HCT116 (cell line): ENCODE results near the gene COASY.

Experiments used
- POLR2A ChIP-seq: IDR thresholded peaks from 2 replicates; pipeline ENCODE4 v1.7.0; 2011; ENCODE audit warnings: borderline replicate concordance; ENCODE audit not compliant: insufficient read depth, insufficient read length; ENCODE audit errors: extremely low read depth
- ZNF274 ChIP-seq: fragments of 200-500 bp; sonication (Bioruptor generic); IDR thresholded peaks from 2 replicates; pipeline ENCODE4 v1.6.1; 2014; ENCODE audit warnings: mild to moderate bottlenecking, low read depth, low read length, inconsistent platforms
- TF ChIP-seq, protein P1 (sequence below), 3 experiments: fragments of 200-600 bp in 1 of 3; sonication (generic) in 1 of 3; IDR thresholded peaks in 2 of 3; conservative IDR thresholded peaks in 1 of 3; 2 replicates each; pipeline ENCODE4 v1.5.1; 2012 to 2017; ENCODE audit warnings: low read depth in 2 of 3, low read length in 2 of 3, antibody characterized with exemption in 1 of 3, borderline replicate concordance in 1 of 3, control low read depth in 1 of 3, mild to moderate bottlenecking in 1 of 3, mixed read lengths in 1 of 3, mixed run types in 1 of 3, moderate library complexity in 1 of 3; ENCODE audit not compliant: insufficient read depth in 1 of 3

DNA sequence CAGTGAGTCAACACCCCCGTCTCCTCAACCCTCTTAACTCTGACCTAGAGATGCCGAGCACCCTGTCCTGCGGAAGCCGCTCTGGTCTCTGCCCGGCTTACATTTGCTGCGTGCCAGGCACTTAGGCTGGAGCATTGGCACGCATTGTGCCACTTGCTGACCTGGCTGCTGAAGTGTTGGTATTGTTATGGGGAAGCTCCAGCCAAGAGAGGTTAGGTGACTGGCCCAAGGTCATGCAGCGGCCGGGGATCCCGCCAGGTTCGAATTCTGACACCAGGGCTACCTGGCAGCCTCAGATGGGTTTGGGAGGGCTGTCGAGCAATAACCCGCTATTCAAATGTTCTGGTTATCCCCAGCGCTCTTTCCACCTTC is 14.3 kb upstream of the COASY start:
- no peak for TF ChIP-seq ZNF274
- TF ChIP-seq POLR2A, result no peak
- TF ChIP-seq, protein P1, sequence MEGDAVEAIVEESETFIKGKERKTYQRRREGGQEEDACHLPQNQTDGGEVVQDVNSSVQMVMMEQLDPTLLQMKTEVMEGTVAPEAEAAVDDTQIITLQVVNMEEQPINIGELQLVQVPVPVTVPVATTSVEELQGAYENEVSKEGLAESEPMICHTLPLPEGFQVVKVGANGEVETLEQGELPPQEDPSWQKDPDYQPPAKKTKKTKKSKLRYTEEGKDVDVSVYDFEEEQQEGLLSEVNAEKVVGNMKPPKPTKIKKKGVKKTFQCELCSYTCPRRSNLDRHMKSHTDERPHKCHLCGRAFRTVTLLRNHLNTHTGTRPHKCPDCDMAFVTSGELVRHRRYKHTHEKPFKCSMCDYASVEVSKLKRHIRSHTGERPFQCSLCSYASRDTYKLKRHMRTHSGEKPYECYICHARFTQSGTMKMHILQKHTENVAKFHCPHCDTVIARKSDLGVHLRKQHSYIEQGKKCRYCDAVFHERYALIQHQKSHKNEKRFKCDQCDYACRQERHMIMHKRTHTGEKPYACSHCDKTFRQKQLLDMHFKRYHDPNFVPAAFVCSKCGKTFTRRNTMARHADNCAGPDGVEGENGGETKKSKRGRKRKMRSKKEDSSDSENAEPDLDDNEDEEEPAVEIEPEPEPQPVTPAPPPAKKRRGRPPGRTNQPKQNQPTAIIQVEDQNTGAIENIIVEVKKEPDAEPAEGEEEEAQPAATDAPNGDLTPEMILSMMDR (IDR thresholded peaks at IDR 0.05 in 2 of 3, conservative IDR thresholded peaks at IDR 0.05 in 1 of 3; ENCODE audit: borderline replicate concordance in 1 of 3, insufficient read depth in 1 of 3, low read depth in 2 of 3, low read length in 2 of 3), result no peak
